Measurements from ENCODE around the gene MYH10. TPM values are rescaled to one million over a fixed set of nuclear protein-coding genes. Genes with fewer than 3 reads are reported as not detected.

MYH10 gene
- total and polyA plus RNA-seq, 4 donors = 9.1 to 79.1 (median 25.9) TPM

- DNase-seq (ENCODE audit: low spot score) = no peak
- no peak for TF ChIP-seq FOXA2 (IDR thresholded peaks at IDR 0.05)
- no peak for TF ChIP-seq RXRA (IDR thresholded peaks at IDR 0.05)
- no peak for TF ChIP-seq CTCF (IDR thresholded peaks at IDR 0.05; ENCODE audit: low read depth, low read length, missing input control)
- TF ChIP-seq MAX (IDR thresholded peaks at IDR 0.05) = no peak
- no peak for TF ChIP-seq ZBTB33 (IDR thresholded peaks at IDR 0.05)
- TF ChIP-seq GABPA (IDR thresholded peaks at IDR 0.05 in 1 of 2, conservative IDR thresholded peaks at IDR 0.05 in 1 of 2) = no peak
- no peak for TF ChIP-seq SP1 (IDR thresholded peaks at IDR 0.05)
- no peak for TF ChIP-seq TAF1 (conservative IDR thresholded peaks at IDR 0.05)
- no peak for TF ChIP-seq JUND (IDR thresholded peaks at IDR 0.05)
- TF ChIP-seq FOXA1 (IDR thresholded peaks at IDR 0.05) = no peak
- no peak for TF ChIP-seq REST (IDR thresholded peaks at IDR 0.05)
- no peak for TF ChIP-seq EGR1 (IDR thresholded peaks at IDR 0.05; ENCODE audit: low read depth in 2 of 2)
- Histone ChIP-seq H3K9ac (ENCODE audit: low read depth in 1 of 2, low read length in 2 of 2) (no peak overlapping the region), H3K27me3 (ENCODE audit: control insufficient read depth in 4 of 4, insufficient read depth in 4 of 4, low read length in 3 of 4) (no peaks in the 10 kb centered on the region), H3K9me3 (ENCODE audit: control insufficient read depth in 4 of 4, low read length in 3 of 4) (no peaks in the 10 kb centered on the region), H3K36me3 (ENCODE audit: control insufficient read depth in 4 of 4, insufficient read depth in 3 of 4, low read depth in 1 of 4, low read length in 3 of 4) (peaks cover 6 to 46% (median 23%) of the 10 kb centered on the region in 4 donors), H3K27ac (ENCODE audit: low read depth in 1 of 2, low read length in 2 of 2) (no peak overlapping the region), H3K4me1 (ENCODE audit: control insufficient read depth in 4 of 4, insufficient read depth in 4 of 4, low read length in 3 of 4) (no peaks in the 10 kb centered on the region), H3K4me3 (ENCODE audit: low read depth in 1 of 3, low read length in 3 of 3) (no peak overlapping the region)
- WGBS = 85% methylated on average over 6 of the region's 6 CpGs
Observed at GRCh38 chr17:8503368-8503767, 127.2 kb downstream of the MYH10 start.

- peaks cover 5 to 43% (median 20%) of the 10 kb centered on the region in 4 donors for H3K36me3 ChIP-seq (ENCODE audit: control insufficient read depth in 4 of 4, insufficient read depth in 3 of 4, low read depth in 1 of 4, low read length in 3 of 4)
- TF ChIP-seq REST (IDR thresholded peaks at IDR 0.05) (no peak), YY1 (IDR thresholded peaks at IDR 0.05) (no peak), TAF1 (conservative IDR thresholded peaks at IDR 0.05) (no peak), HNF4A (conservative IDR thresholded peaks at IDR 0.05) (no peak), HNF4G (IDR thresholded peaks at IDR 0.05) (no peak), NR2F2 (IDR thresholded peaks at IDR 0.05) (no peak), RXRA (IDR thresholded peaks at IDR 0.05) (no peak), ATF3 (IDR thresholded peaks at IDR 0.05) (no peak), RAD21 (IDR thresholded peaks at IDR 0.05) (no peak), EGR1 (IDR thresholded peaks at IDR 0.05; ENCODE audit: low read depth in 2 of 2) (no peak), MAX (IDR thresholded peaks at IDR 0.05) (no peak), ZBTB33 (IDR thresholded peaks at IDR 0.05) (no peak), GABPA (IDR thresholded peaks at IDR 0.05 in 1 of 2, conservative IDR thresholded peaks at IDR 0.05 in 1 of 2) (no peak), JUND (IDR thresholded peaks at IDR 0.05) (no peak)
Observed at GRCh38 chr17:8502126-8502525, 128.4 kb downstream of the MYH10 start.

More at GRCh38 chr17:8502126-8502525, 128.4 kb downstream of the MYH10 start:
- H3K9ac ChIP-seq (ENCODE audit: low read depth in 1 of 2, low read length in 2 of 2) = no peak overlapping the region
- WGBS = 85% methylated on average over 6 of the region's 6 CpGs
- no peak overlapping the region for H3K27ac ChIP-seq (ENCODE audit: low read depth in 1 of 2, low read length in 2 of 2)
- H3K27me3 ChIP-seq (ENCODE audit: control insufficient read depth in 4 of 4, insufficient read depth in 4 of 4, low read length in 3 of 4) = no peaks in the 10 kb centered on the region
- DNase-seq (ENCODE audit: low spot score) = no peak
- no peak overlapping the region for H3K4me3 ChIP-seq (ENCODE audit: low read depth in 1 of 3, low read length in 3 of 3)
- no peaks in the 10 kb centered on the region for H3K4me1 ChIP-seq (ENCODE audit: control insufficient read depth in 4 of 4, insufficient read depth in 4 of 4, low read length in 3 of 4)
- H3K9me3 ChIP-seq (ENCODE audit: control insufficient read depth in 4 of 4, low read length in 3 of 4) = no peaks in the 10 kb centered on the region

Measured in liver (tissue), 9 donors.